GM18909 (cell line): ENCODE data around the gene ALOX5AP.

Experiments
- ATAC-seq: cut with Tn5 transposase; IDR thresholded peaks from one replicate; pipeline ENCODE4 v1.9.1; 2021; ENCODE audit warnings: mild to moderate bottlenecking; ENCODE audit not compliant: unreplicated experiment, poor library complexity

Gene ALOX5AP

GRCh38 chr13:30810801-30811200, 75.5 kb downstream of the ALOX5AP start:
- ATAC-seq = no peak
